ENCODE results near the gene SCO2. TPM values are rescaled to one million over a fixed set of nuclear protein-coding genes. Genes with fewer than 3 reads are reported as not detected.
A peak's percentile ranks its signal among the peaks of the same experiment; 100 is the strongest.

SCO2 gene
- total and polyA plus RNA-seq, 2 of the 13 experiments (the other 11 are each of a cell fraction or from before 2014, with no cell fraction given): 0.32 to 3.7 TPM

GRCh38 chr22:50562523-50563412 lies 37.4 kb upstream of the SCO2 start, which contains the start of gene SYCE3 (continued):
- no peak for TF ChIP-seq STAT6 (CRISPR knock-in tag; IDR thresholded peaks at IDR 0.05; ENCODE audit: borderline replicate concordance)
- TF ChIP-seq HNF4G (IDR thresholded peaks at IDR 0.05; ENCODE audit: borderline replicate concordance, low read depth, low read length): no peak
- peak; percentile 41; the same call in 1 of the 2 replicates for TF ChIP-seq HNF4G (CRISPR knock-in tag; IDR thresholded peaks at IDR 0.05; ENCODE audit: borderline replicate concordance, low read depth)
- TF ChIP-seq ZNF788 (CRISPR knock-in tag; IDR thresholded peaks at IDR 0.05; ENCODE audit: borderline replicate concordance): peak; percentile 66; the same call in 1 of the 2 replicates
- peak; percentile 15; the same call in 1 of the 2 replicates for TF ChIP-seq SRF (IDR thresholded peaks at IDR 0.05; ENCODE audit: low read depth, low read length)
- TF ChIP-seq RFX3 (CRISPR knock-in tag; IDR thresholded peaks at IDR 0.05): no peak
- TF ChIP-seq GTF3A (CRISPR knock-in tag; conservative IDR thresholded peaks at IDR 0.05): no peak
- peak; percentile 41 for TF ChIP-seq ESRRA (CRISPR knock-in tag; IDR thresholded peaks at IDR 0.05; ENCODE audit: low read depth)
- no peak for TF ChIP-seq NR1H2 (CRISPR knock-in tag; IDR thresholded peaks at IDR 0.05; ENCODE audit: borderline replicate concordance, low read depth)
- TF ChIP-seq NONO (IDR thresholded peaks at IDR 0.05): no peak
- peak; percentile 56; the same call in 1 of the 2 replicates for TF ChIP-seq NONO (CRISPR knock-in tag; conservative IDR thresholded peaks at IDR 0.05)
- peak; percentile 83; the same call in 1 of the 2 replicates for TF ChIP-seq HINFP (CRISPR knock-in tag; IDR thresholded peaks at IDR 0.05; ENCODE audit: low read depth)
- TF ChIP-seq ZSCAN30 (CRISPR knock-in tag; IDR thresholded peaks at IDR 0.05): no peak
- TF ChIP-seq TFDP1 (CRISPR knock-in tag; IDR thresholded peaks at IDR 0.05; ENCODE audit: borderline replicate concordance): 0 out of 2 replicates have a peak, but pooled peaks have one; percentile 61
- TF ChIP-seq ZNF605 (CRISPR knock-in tag; IDR thresholded peaks at IDR 0.05): no peak
- no peak for TF ChIP-seq ZNF746 (CRISPR knock-in tag; IDR thresholded peaks at IDR 0.05)
- TF ChIP-seq, protein P1, sequence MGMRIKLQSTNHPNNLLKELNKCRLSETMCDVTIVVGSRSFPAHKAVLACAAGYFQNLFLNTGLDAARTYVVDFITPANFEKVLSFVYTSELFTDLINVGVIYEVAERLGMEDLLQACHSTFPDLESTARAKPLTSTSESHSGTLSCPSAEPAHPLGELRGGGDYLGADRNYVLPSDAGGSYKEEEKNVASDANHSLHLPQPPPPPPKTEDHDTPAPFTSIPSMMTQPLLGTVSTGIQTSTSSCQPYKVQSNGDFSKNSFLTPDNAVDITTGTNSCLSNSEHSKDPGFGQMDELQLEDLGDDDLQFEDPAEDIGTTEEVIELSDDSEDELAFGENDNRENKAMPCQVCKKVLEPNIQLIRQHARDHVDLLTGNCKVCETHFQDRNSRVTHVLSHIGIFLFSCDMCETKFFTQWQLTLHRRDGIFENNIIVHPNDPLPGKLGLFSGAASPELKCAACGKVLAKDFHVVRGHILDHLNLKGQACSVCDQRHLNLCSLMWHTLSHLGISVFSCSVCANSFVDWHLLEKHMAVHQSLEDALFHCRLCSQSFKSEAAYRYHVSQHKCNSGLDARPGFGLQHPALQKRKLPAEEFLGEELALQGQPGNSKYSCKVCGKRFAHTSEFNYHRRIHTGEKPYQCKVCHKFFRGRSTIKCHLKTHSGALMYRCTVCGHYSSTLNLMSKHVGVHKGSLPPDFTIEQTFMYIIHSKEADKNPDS (CRISPR knock-in tag; IDR thresholded peaks at IDR 0.05): no peak
- TF ChIP-seq TP53 (CRISPR knock-in tag; conservative IDR thresholded peaks at IDR 0.05): no peak
- TF ChIP-seq ZNF510 (CRISPR knock-in tag; IDR thresholded peaks at IDR 0.05; ENCODE audit: low read depth): 0 out of 2 replicates have a peak, but pooled peaks have one; percentile 50
- TF ChIP-seq CBX2 (IDR thresholded peaks at IDR 0.05; ENCODE audit: low read depth, low read length): no peak
- no peak for TF ChIP-seq CBX2 (CRISPR knock-in tag; IDR thresholded peaks at IDR 0.05; ENCODE audit: low read depth)
- no peak for TF ChIP-seq ZNF232 (CRISPR knock-in tag; IDR thresholded peaks at IDR 0.05; ENCODE audit: borderline replicate concordance)
- TF ChIP-seq NFRKB (IDR thresholded peaks at IDR 0.05): no peak

Measured in HepG2 (cell line).